ENCODE measurements around the gene WDR53.
"Not testable (repeated sequence)": the region's sequence is repeated elsewhere in the genome, so short reads cannot be mapped to it uniquely, and the experiment has no call there.

The WDR53 gene

DNA sequence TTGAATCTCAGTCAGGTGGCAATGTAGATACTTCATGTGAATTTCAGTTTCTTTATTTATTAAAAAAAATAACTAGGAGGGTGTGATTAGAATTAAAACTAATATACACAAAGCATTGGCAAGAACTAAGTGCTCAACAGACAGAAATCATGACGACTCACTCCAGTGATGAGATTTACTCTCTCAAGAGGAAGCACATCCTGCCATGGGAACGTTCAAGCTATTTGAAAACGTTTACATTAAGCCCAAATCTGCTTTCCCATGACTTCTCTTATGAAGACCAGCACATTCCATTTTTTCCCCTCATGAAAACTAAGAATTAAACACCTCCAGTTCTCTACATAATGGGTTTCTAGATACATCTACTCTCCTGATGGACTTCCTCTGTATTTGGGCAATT lies 8.5 kb downstream of the WDR53 start:
- no peak for DNase-seq (ENCODE audit: low read depth in 3 of 3)

DNA sequence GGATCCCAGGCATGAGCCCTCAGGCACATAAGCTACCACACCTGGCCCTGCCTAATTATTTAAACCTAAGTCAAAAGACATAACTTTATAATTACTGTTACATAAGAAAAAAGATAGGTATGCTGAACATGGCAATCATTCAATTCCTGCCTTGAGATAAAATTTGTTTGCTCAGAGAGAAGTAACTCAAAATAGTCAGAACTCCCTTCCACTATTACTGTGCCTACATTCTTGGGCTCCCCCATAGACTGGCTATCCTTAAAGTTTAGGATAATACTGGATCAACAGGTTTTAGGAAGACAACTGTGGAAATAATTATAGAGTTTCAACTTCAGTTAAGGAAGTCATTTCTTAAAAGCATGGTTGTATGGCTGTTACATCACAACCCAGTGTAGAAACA lies 9.9 kb downstream of the WDR53 start:
- no peak for DNase-seq (ENCODE audit: low read depth in 3 of 3)

DNA sequence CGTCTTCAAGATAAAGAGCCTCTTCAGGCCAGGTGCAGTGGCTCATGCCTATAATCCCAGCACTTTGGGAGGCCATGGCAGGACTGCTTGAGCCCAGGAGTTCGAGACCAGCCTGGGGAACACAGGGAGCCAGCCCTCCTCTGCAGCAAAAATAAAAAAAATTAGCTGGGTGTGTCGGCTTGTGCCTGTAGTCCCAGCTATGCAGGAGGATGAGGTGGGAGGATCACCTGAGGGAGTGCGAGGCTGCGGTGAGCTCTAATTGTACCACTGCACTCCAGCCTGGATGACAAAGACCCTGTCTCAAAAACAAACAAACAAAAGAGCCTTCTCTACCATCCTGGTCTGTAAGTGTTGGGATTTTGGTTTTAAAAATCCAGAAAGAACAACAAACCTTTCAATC lies 11.1 kb downstream of the WDR53 start:
- DNase-seq (ENCODE audit: low read depth in 3 of 3), result no peak

DNA sequence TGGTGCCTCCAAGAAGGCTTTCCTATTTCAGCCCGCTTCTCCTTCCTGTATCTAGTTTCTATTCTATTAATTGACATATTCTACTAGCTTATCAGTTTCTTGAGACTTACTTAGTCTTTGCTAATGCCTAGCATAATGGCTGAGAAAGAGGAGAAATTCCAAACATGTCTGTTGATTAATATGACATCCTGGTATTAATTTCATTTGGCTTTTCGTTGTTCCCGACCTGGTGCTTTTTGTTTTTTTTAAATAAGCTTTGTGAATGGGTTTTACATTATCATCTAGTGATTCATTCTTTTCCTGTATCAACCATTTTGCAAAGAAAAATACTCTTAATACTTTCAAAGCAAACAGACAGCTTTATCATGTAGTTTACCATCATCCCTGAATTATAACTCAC lies 13.1 kb downstream of the WDR53 start:
- DNase-seq (ENCODE audit: low read depth in 3 of 3), result no peak

- DNase-seq (ENCODE audit: low read depth in 3 of 3), result no peak
These were observed 14.1 kb downstream of the WDR53 start for GRCh38 chr3:196554205-196554604.

DNA sequence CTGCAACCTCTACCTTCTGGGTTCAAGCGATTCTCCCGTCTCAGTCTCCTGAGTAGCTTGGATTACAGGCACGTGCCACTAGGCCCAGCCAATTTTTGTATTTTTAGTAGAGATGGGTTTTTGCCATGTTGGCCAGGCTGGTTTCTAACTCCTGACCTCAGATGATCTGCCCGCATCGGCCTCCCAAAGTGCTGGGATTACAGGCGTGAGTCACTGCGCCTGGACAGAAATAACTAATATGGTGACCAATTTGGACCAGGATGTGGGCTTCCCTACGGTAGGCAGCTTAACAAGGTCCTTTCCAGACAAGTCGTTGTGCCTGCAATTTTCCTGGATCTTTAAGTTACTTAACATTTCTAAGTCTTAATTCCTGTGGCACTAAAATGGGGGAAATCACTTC lies 14.8 kb downstream of the WDR53 start:
- no peak for DNase-seq (ENCODE audit: low read depth in 3 of 3)

DNA sequence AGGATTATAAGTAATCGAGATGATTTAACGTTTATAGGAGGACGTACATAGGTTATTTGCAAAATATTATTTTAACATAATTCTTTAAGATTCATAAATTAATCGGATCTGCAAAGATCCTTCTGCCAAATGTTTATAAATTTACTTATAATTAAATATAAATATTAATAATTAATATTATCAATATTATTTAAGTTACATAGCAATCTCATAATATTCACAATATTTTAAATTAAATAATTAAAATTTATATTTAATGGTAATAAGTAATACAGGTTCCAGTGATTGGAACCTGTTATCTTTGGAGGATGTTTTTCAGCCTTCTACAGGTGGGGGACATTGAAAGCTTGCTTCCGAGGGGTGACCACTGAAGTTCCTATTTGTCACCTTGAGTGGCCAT lies 16.1 kb downstream of the WDR53 start:
- no peak for DNase-seq (ENCODE audit: low read depth in 3 of 3)

- DNase-seq (ENCODE audit: low read depth in 3 of 3), result not testable (repeated sequence)
These were observed 18.2 kb downstream of the WDR53 start for GRCh38 chr3:196550172-196550571.

DNA sequence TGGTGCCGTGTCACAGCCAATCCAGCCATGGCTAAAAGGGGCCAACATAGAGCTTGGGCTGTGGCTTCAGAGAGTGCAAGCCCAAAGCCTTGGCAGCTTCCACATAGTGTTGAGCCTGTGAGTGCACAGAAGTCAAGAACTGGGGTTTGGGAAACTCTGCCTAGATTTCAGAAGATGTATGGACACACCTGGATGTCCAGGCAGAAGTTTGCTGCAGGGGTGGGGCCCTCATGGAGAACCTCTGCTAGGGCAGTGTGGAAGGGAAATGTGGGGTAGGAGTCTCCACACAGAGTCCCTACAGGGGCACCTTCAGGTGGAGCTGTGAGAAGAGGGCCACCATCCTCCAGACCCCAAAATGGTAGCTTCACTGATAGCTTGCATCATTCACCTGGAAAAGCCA lies 19.0 kb downstream of the WDR53 start:
- DNase-seq (ENCODE audit: low read depth in 3 of 3), result not testable (repeated sequence)

GRCh38 chr3:196547067-196547466 lies 21.3 kb downstream of the WDR53 start:
- no peak for DNase-seq (ENCODE audit: low read depth in 3 of 3)

GRCh38 chr3:196546537-196546936 lies 21.8 kb downstream of the WDR53 start:
- no peak for DNase-seq (ENCODE audit: low read depth in 3 of 3)

DNA sequence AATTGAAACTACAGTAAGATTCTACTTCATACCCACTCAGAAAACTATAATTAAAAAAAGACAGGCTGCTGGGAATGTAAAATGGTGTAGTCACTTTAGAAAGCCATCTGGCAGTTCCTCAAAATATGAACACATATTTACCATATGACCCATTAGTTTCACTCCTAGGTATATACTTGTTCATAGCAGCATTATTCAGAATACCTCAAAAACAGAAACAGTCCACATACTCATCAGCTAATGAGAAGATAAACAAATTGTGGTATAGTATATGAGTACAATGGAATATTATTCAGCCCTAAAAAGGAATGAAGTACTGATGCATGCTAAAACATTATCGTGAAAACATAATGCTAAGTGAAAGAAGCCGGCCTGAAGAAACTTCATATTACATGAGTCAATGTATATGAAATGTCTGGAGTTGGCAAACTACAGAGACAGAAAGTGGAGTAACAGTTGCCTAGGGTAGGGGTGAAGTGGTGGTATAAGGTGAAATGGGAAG lies 23.8 kb downstream of the WDR53 start:
- DNase-seq (ENCODE audit: low read depth in 3 of 3), result no peak

DNA sequence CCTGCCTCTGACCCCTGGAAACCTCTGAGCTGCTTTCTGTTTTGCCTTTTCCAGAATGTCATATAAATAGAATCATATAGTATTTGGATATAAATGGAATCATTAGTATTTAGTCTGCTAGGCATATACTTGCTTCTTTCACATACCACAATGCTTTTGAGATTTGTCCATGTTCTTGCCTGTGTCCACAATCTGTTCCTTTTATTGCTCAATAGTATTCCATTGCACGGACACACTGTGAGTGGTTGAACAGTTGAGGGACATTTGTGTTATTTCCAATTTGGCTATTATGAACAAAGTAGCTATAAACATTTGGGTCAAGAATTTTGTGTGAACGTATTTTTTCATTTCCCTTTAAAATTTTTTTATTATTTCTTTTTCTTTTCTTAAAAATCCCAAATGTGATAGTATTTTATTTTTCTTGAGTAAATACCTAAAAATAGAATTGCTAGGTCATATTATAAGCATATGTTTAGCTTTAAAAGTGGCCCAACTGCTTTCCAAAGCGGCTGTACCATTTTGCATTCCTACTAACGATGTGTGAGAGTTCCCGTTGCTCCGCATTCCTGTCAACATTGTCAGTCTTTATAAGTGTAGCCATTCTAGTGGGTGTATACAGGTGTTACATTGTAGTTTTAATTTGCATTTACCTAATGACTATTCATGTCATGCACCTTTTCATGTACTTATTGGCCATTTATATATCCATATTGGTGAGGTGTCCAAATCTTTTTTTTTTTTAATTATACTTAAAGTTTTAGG lies 26.5 kb downstream of the WDR53 start:
- DNase-seq (ENCODE audit: low read depth in 3 of 3), result no peak

DNA sequence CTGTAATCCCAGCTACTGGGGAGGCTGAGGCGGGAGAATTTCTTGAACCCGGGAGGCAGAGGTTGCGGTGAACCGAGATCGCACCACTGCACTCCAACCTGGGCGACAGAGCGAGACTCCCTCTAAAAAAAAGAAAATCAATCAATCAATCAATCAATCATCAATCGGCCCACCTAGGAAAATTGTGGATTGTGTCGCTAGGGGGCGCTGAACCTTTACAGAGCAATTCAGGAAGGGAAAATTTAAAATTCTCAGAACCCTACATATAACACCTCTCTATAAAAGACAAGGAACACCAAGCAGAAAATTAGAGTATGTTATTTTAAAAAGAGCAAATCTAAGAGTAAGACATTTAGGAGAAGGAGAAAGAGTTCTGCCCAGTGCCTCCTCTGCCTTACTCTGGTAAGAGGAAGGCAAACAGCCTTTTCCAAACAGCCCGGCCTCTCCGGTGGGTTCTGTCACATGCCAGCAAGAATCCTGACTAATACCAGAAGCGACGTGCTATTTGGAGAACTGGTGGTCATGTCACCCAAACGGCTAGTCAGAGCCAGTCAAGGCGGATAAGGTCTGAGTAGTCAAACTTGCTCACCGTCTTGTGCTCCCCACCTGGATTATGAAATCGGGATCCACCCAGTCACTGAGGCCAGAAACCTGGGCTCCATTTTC lies 30.9 kb downstream of the WDR53 start:
- peak; percentile 29 to 52 (median 48) for DNase-seq (ENCODE audit: low read depth in 3 of 3)

- DNase-seq (ENCODE audit: low read depth in 3 of 3), result no peak
These were observed 35.1 kb downstream of the WDR53 start for GRCh38 chr3:196533260-196533681.

GRCh38 chr3:196531418-196531817 lies 36.9 kb downstream of the WDR53 start:
- no peak for DNase-seq (ENCODE audit: low read depth in 3 of 3)

DNA sequence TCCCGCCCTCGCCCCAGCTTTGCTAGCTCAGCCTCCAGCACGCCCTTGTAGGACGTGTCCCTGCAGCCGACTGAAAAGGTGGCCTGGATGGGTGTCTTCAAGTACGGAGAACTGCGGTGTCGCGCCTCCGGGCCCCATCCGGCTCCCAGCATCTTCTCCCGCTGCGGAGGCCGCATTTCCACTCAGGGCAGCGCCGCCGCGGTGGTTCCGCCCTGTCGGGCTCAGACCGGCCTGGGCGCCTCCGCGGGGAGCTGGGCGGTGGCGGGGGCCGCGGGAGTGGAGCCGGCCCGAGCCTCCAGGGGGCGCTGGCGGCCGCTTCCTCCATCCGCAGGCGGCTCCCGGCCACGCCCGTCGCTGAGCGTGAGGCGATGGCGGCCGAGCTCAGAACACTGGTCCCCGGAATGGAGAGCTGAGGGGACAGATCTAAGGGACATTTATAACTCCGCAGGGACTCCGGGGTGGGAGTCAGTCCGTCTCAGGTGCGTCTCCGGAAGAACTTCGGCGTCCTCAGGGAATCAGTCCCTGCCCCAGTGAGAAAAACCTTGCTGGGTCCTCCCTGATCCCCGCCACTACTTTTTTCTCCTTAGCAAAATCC lies 39.6 kb downstream of the WDR53 start:
- DNase-seq (ENCODE audit: low read depth in 3 of 3), result peak; percentile 74 to 88 (median 78)

DNA sequence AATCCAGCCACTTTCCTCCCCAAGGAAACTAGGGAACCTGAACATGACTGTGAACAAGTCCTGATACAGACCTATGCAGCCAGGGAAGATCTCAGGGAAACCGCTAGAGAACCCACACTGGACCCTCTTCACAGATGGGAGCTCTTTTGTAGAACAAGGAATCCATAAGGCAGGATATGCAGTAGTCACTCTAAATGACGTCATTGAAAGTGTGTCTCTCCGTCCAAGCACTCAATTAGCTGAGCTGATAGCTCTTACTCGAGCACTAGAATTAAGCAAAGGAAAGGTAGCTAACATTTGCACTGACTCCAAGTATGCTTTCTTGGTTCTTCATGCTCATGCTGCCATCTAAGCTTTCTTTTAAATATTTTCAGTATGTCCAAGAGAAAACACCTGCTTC lies 43.2 kb downstream of the WDR53 start:
- no peak for DNase-seq (ENCODE audit: low read depth in 3 of 3)

DNA sequence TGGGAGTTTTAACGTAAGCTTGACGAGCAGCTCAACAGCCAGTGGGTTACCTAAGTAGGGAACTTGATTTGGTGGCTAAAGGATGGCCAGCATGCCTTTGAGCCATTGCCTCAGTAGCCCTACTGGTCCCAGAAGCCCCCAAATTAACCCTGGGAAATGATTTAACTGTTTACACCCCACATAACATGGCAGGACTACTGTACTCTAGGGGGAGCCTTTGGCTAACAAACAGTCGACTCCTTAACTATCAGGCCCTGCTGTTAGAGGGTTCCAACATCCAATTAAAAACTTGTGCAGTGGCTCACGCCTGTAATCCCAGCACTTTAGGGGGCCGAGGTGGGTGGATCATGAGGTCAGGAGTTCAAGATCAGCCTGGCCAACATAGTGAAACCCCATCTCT lies 43.8 kb downstream of the WDR53 start:
- no peak for DNase-seq (ENCODE audit: low read depth in 3 of 3)

GRCh38 chr3:196523841-196524240 lies 44.5 kb downstream of the WDR53 start:
- no peak for DNase-seq (ENCODE audit: low read depth in 3 of 3)

- DNase-seq (ENCODE audit: low read depth in 3 of 3), result not testable (repeated sequence)
These were observed 47.1 kb downstream of the WDR53 start for GRCh38 chr3:196521291-196521690.

DNA sequence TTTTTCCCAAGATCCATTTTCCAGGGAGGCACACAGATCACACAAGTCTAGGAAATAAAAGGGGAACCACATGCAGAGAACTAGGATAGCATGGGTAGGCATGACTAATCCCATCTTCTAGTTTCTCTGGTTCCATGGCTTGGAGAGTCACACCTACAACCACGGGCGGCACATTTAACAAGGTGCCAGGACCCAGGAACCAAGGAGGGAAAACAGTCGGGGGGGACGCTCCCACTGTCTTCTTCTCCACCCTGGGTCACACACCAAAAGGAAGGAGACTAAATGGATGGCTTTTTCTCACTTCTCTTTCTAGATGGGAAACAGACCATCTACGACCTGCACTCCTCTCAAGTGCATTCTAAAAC lies 48.7 kb downstream of the WDR53 start:
- no peak for DNase-seq (ENCODE audit: low read depth in 3 of 3)

Data from stimulated activated CD4-positive, alpha-beta T cell treated with anti-CD3 and anti-CD28 coated beads, TNF-alpha, amount 100 ng/mL, for 48 hours (primary cell).